HEK293T (cell line): Measurements from ENCODE around the gene CRABP2.

Source experiments
- BHLHE40 ChIP-seq: fragments of 450-650 bp; IDR thresholded peaks from 2 replicates; pipeline ENCODE4 v1.6.1; 2016; ENCODE audit warnings: mild to moderate bottlenecking, moderate library complexity, borderline replicate concordance
- CTBP1 ChIP-seq: fragments of 450-650 bp; IDR thresholded peaks from 2 replicates; pipeline ENCODE4 v1.6.1; 2016; ENCODE audit warnings: borderline replicate concordance
- ELF4 ChIP-seq: fragments of 450-650 bp; IDR thresholded peaks from 2 replicates; pipeline ENCODE4 v1.6.1; 2017; ENCODE audit warnings: antibody characterized with exemption
- FOXA1 ChIP-seq: fragments of 450-650 bp; IDR thresholded peaks from 2 replicates; pipeline ENCODE4 v1.6.1; 2016; ENCODE audit warnings: mild to moderate bottlenecking
- FOXK2 ChIP-seq: fragments of 450-650 bp; IDR thresholded peaks from 2 replicates; pipeline ENCODE4 v1.6.1; 2016; ENCODE audit warnings: mild to moderate bottlenecking
- FOXM1 ChIP-seq: fragments of 450-650 bp; IDR thresholded peaks from 2 replicates; pipeline ENCODE4 v1.6.1; 2017; ENCODE audit warnings: mild to moderate bottlenecking, borderline replicate concordance
- HDGF ChIP-seq: fragments of 450-650 bp; IDR thresholded peaks from 2 replicates; pipeline ENCODE4 v1.6.1; 2017; ENCODE audit warnings: antibody characterized with exemption, borderline replicate concordance
- NFRKB ChIP-seq: fragments of 450-650 bp; IDR thresholded peaks from 2 replicates; pipeline ENCODE4 v1.6.1; 2016; ENCODE audit warnings: mild to moderate bottlenecking, moderate library complexity
- PKNOX1 ChIP-seq: fragments of 450-650 bp; IDR thresholded peaks from 2 replicates; pipeline ENCODE4 v1.6.1; 2016
- SP1 ChIP-seq: fragments of 450-650 bp; IDR thresholded peaks from 2 replicates; pipeline ENCODE4 v1.6.1; 2017
- SUZ12 ChIP-seq: fragments of 450-650 bp; IDR thresholded peaks from 2 replicates; pipeline ENCODE4 v1.6.1; 2016; ENCODE audit warnings: mild to moderate bottlenecking

- no peak for TF ChIP-seq HDGF
- TF ChIP-seq FOXM1, result no peak
- TF ChIP-seq SP1, result no peak
- no peak for TF ChIP-seq ELF4
- no peak for TF ChIP-seq BHLHE40
- TF ChIP-seq FOXA1, result no peak
- TF ChIP-seq FOXK2, result no peak
- TF ChIP-seq NFRKB, result no peak
- TF ChIP-seq SUZ12, result no peak
- no peak for TF ChIP-seq PKNOX1
- no peak for TF ChIP-seq CTBP1
Observed at GRCh38 chr1:156691191-156691590, 14.2 kb downstream of the CRABP2 start.
